M059J (cell line): ENCODE results near the gene PTGFR. TPM values are rescaled to one million over a fixed set of nuclear protein-coding genes. Genes with fewer than 3 reads are reported as not detected.

Source experiments
- DNase-seq: peaks from one replicate; pipeline ENCODE4 v3.0.0-alpha.2; 2012; ENCODE audit warnings: low read depth
- total RNA-seq: library from RNA; depleted of rRNA; stranded (reverse); fragments of >200 nt; shearing (Covaris generic); gene quantifications from 2 replicates; pipeline ENCODE4 v1.2.3, GENCODE V29; 2014; rRNA removed

Gene PTGFR
- total RNA-seq, 1 experiment from 2014 or later, result 51.0 TPM

GRCh38 chr1:78587211-78587610, 96.4 kb downstream of the PTGFR start:
- no peak for DNase-seq

Other genes with a start within 250 kb of the PTGFR start
- 500 and 556 TPM in 2 replicates for gene IFI44L, start 129.5 kb downstream of the PTGFR start, total RNA-seq
- gene IFI44, start 158.9 kb downstream of the PTGFR start, total RNA-seq, result 536 and 601 TPM in 2 replicates